CD4-positive, alpha-beta memory T cell (primary cell): ENCODE results near the gene EPHA8. TPM values are rescaled to one million over a fixed set of nuclear protein-coding genes. Genes with fewer than 3 reads are reported as not detected.

Experiments
- CTCF ChIA-PET: fragments of 350-600 bp; sonication (Branson Sonifier 250); formaldehyde crosslinking; loops from one replicate; lab custom pipeline; 2021; ENCODE audit warnings: inconsistent platforms; ENCODE audit not compliant: partially characterized antibody; lab: Charles Lee
- POLR2A ChIA-PET: fragments of 350-600 bp; sonication (Branson Sonifier 250); formaldehyde crosslinking; loops from one replicate; lab custom pipeline; 2021; ENCODE audit not compliant: partially characterized antibody; lab: Charles Lee
- DNase-seq, 5 donors: peaks; one replicate each; pipeline versions ENCODE4 v3.0.0 to v3.0.0-alpha.2; 2020 to 2022; ENCODE audit warnings: mixed read lengths in 1 of 5
- H3K27ac ChIP-seq: one replicate; pipeline ENCODE4 v1.7.0; 2013; ENCODE audit warnings: low read depth, low read length
- H3K27me3 ChIP-seq: 2 replicates; pipeline ENCODE4 v1.7.0; 2013; ENCODE audit warnings: mild to moderate bottlenecking, low read length, moderate library complexity; ENCODE audit not compliant: insufficient read depth
- H3K36me3 ChIP-seq: 2 replicates; pipeline ENCODE4 v1.7.0; 2013; ENCODE audit warnings: mild to moderate bottlenecking, low read length, moderate library complexity; ENCODE audit not compliant: insufficient read depth
- H3K4me1 ChIP-seq: 2 replicates; pipeline ENCODE4 v1.7.0; 2013; ENCODE audit warnings: mild to moderate bottlenecking, low read length, moderate library complexity; ENCODE audit not compliant: insufficient read depth
- H3K4me3 ChIP-seq, 2 donors: one replicate each; pipeline ENCODE4 v1.7.0; 2013; ENCODE audit warnings: low read length in 2 of 2, mild to moderate bottlenecking in 1 of 2
- H3K9me3 ChIP-seq, 2 donors: one replicate each; pipeline ENCODE4 v1.7.0; 2013; ENCODE audit warnings: low read length in 2 of 2, control low read depth in 1 of 2; ENCODE audit not compliant: control insufficient read depth in 1 of 2
- H3K27ac Mint-ChIP-seq, 7 donors: one replicate each; pipeline ENCODE4 v1.8.0; 2020 to 2021; ENCODE audit warnings: mixed read lengths in 7 of 7, mild to moderate bottlenecking in 6 of 7, inconsistent platforms in 3 of 7, moderate library complexity in 3 of 7
- H3K27me3 Mint-ChIP-seq, 2 donors: one replicate each; pipeline ENCODE4 v1.8.0; 2020 to 2021; ENCODE audit warnings: mixed read lengths in 2 of 2
- H3K36me3 Mint-ChIP-seq, 2 donors: one replicate each; pipeline ENCODE4 v1.8.0; 2020 to 2021; ENCODE audit warnings: mixed read lengths in 2 of 2, inconsistent platforms in 1 of 2, mild to moderate bottlenecking in 1 of 2
- H3K4me1 Mint-ChIP-seq, 4 donors: one replicate each; pipeline ENCODE4 v1.8.0; 2020 to 2021; ENCODE audit warnings: mixed read lengths in 4 of 4, mild to moderate bottlenecking in 1 of 4
- H3K4me3 Mint-ChIP-seq, 8 donors: one replicate each; pipeline ENCODE4 v1.8.0; 2020 to 2021; ENCODE audit warnings: mixed read lengths in 8 of 8, mild to moderate bottlenecking in 7 of 8, moderate library complexity in 6 of 8, inconsistent platforms in 3 of 8
- H3K9me3 Mint-ChIP-seq, 8 donors: one replicate each; pipeline ENCODE4 v1.8.0; 2020 to 2021; ENCODE audit warnings: mixed read lengths in 8 of 8, mild to moderate bottlenecking in 5 of 8, inconsistent platforms in 3 of 8, moderate library complexity in 1 of 8
- intact Hi-C: fragments of 100-400 bp; cut with micrococcal nuclease; formaldehyde crosslinking; loops from one replicate; pipeline ENCODE4 v1.15.1; 2023
- polyA plus RNA-seq, 2 donors: library from polyadenylated mRNA; unstranded; fragments of 300-500 nt; fragmentation: Illumina TruSeq; gene quantifications; one replicate each; pipeline ENCODE4 v1.2.3, GENCODE V29; 2021
- total RNA-seq, 2 experiments: library from RNA; stranded (reverse); gene quantifications; one replicate each; pipeline ENCODE4 v1.2.3, GENCODE V29; 2021

The EPHA8 gene
- total RNA-seq (not detected), polyA plus RNA-seq (not detected)

DNA sequence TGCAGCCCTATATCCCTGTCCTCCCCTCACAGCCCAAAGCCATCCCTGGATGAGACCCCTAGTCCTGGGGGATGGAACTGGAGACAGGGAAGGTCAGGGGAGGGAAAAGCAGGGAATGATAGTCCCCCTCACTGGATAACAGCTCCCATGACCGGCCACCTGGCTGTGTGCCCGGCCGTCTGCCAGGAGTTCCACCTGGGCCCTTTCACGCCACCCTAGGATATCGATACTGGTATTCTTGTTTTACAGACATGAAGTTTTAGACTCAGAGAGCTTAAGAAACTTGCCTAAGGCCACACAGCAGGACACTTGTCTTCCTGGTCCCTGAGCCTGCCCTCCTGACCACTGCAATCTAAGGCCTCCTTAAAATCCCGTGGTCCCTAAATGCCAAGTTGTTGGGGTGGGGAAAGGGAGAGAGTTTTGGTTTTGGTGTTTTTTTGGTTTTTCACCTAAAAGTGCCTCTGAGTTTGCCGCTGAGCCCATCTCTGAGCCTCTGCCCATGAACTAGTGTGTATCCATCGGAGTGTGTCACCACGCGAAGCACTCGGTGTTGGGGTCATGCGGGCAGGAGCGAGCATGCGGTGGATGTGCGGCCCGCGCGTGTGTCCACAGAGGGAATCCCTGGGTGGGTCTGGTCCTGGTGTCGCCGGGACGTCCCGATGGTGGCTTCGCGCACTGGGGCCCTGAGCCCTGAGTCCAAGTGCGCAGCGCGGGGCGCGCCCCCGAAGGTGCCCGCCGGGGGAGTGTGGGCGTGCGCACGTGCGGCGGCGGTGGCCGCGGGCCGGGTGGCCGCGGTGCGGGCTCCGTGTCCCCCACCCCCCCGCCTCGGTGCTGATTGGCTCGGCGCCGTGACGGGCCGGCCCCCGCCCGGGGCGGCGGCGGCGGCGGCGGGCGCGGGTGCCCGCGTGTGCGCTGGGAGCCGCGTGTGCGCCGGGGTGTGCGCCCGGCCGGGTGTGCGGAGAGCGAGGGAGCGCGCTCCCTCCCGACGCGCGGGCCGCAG, at the start of gene EPHA8:
TSS of gene EPHA8 (plus strand) at position 906 of the 1,000 bp plus-strand sequence. CDS start 147 bp downstream, outside the sequence.
- intact Hi-C loops, result no loop called here
- no peaks in the 10 kb centered on the region for H3K9me3 ChIP-seq
- peaks cover 19% of the 10 kb centered on the region for H3K27me3 ChIP-seq
- no peak within 1 kb of the TSS for H3K27ac ChIP-seq
- ChIA-PET CTCF (no interaction called here), POLR2A (no interaction called here)
- Mint-ChIP-seq H3K4me1 (peaks cover 0 to 10% (median 5%) of the 10 kb centered on the region in 4 donors), H3K9me3 (no peaks in the 10 kb centered on the region), H3K4me3 (peak within 1 kb of the TSS in 5 of 8 donors; percentile 20 to 59 (median 44)), H3K27ac (no peak within 1 kb of the TSS), H3K27me3 (peaks cover 42 to 45% of the 10 kb centered on the region in 2 donors), H3K36me3 (no peaks in the 10 kb centered on the region)
- H3K36me3 ChIP-seq, result no peaks in the 10 kb centered on the region
- no peak for DNase-seq
- no peak within 1 kb of the TSS for H3K4me3 ChIP-seq
- H3K4me1 ChIP-seq, result no peaks in the 10 kb centered on the region

DNA sequence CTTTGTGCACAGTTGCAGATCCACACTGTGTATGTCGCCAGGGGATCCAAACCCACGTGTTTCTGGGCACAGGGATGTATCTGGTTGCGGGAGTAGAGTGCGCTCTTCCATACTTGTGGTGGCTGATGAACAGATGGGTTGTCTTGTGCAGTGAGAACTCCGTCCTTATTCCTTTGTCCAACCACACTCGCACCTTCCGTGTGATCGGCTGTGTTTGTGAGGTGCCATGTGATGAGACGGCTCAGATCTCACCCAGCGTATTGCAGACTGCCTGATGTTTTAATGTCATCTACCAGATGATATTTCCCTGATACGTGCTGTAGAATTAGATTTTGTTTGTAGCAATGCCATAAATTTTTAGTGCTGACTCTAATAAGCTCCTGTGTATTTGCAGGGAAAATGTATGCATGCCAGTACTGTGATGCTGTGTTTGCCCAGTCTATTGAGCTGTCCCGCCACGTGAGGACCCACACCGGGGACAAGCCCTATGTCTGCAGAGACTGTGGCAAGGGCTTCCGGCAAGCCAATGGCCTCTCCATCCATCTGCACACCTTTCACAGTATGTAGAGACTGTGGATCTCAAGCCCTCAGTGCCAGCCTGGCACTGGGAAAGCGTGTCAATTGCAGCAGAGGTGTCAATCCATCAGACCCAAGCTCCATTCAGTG, 46.2 kb upstream of the EPHA8 start:
- intact Hi-C loops, result no loop called here
- H3K9me3 Mint-ChIP-seq, result no peaks in the 10 kb centered on the region
- H3K4me3 Mint-ChIP-seq, result no peak overlapping the region
- no peaks in the 10 kb centered on the region for H3K4me1 ChIP-seq
- H3K27ac ChIP-seq, result no peak overlapping the region
- ChIA-PET POLR2A (no interaction called here), CTCF (no interaction called here)
- H3K36me3 ChIP-seq, result peaks cover 86% of the 10 kb centered on the region
- H3K4me1 Mint-ChIP-seq, result no peaks in the 10 kb centered on the region
- H3K4me3 ChIP-seq, result no peak overlapping the region
- no peaks in the 10 kb centered on the region for H3K27me3 Mint-ChIP-seq
- no peaks in the 10 kb centered on the region for H3K9me3 ChIP-seq
- DNase-seq, result no peak
- H3K36me3 Mint-ChIP-seq, result peaks cover 93 to 94% of the 10 kb centered on the region in 2 donors
- peak overlapping the region in 1 of 7 donors; percentile 23 for H3K27ac Mint-ChIP-seq
- no peaks in the 10 kb centered on the region for H3K27me3 ChIP-seq

DNA sequence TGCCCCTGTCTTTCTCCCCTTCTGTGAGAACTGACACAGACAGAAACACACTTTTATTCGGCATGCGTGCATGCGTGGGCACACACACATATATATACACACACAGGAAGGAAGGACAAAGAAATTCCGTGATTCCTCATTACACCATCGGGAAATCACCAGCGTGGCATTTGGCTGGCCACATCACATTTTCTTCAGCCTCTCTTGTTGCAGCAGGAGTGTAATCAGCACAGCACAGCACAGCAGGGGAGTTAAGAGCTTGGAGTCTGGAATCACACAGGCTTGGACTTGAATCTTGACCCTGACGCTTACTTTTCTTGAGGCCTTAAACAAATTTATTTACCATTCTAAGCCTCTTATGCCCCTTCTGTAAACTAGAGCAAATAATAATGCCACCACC, 45.3 kb upstream of the EPHA8 start:
- no peak for DNase-seq
- Histone ChIP-seq H3K9me3 (no peaks in the 10 kb centered on the region), H3K4me3 (no peak overlapping the region), H3K36me3 (peaks cover 81% of the 10 kb centered on the region), H3K4me1 (no peaks in the 10 kb centered on the region), H3K27ac (no peak overlapping the region), H3K27me3 (no peaks in the 10 kb centered on the region)
- Mint-ChIP-seq H3K36me3 (peaks cover 89% of the 10 kb centered on the region in 2 donors), H3K4me3 (no peak overlapping the region), H3K27me3 (no peaks in the 10 kb centered on the region), H3K27ac (no peak overlapping the region), H3K4me1 (no peaks in the 10 kb centered on the region), H3K9me3 (no peaks in the 10 kb centered on the region)
- CTCF ChIA-PET, result no interaction called here
- intact Hi-C loops, result no loop called here
- POLR2A ChIA-PET, result no interaction called here

DNA sequence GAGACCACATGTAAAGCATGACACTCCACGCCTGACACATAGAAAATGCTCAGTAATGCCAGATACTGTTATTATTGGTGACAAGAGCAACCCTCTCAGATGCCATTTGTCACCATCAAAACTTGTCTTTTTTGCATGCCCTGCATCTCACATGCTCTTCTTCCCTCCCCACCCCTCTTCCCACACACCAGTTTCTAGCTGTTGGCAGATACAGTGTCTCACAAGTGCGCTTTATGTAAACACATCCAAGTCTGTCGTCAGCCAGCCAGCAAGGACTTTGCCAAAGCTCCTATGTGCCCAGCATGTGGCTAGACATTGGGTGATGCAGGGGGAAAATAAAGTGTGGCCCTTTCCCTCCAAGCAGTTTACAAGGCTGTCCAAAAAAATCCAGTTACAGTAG, 44.9 kb upstream of the EPHA8 start:
- no peaks in the 10 kb centered on the region for H3K27me3 Mint-ChIP-seq
- Histone ChIP-seq H3K36me3 (peaks cover 78% of the 10 kb centered on the region), H3K4me1 (no peaks in the 10 kb centered on the region), H3K9me3 (no peaks in the 10 kb centered on the region), H3K27me3 (no peaks in the 10 kb centered on the region), H3K4me3 (no peak overlapping the region), H3K27ac (no peak overlapping the region)
- H3K4me3 Mint-ChIP-seq, result no peak overlapping the region
- ChIA-PET POLR2A (no interaction called here), CTCF (no interaction called here)
- H3K9me3 Mint-ChIP-seq, result no peaks in the 10 kb centered on the region
- intact Hi-C loops, result no loop called here
- H3K27ac Mint-ChIP-seq, result no peak overlapping the region
- DNase-seq, result no peak
- H3K36me3 Mint-ChIP-seq, result peaks cover 87 to 89% of the 10 kb centered on the region in 2 donors
- no peaks in the 10 kb centered on the region for H3K4me1 Mint-ChIP-seq

DNA sequence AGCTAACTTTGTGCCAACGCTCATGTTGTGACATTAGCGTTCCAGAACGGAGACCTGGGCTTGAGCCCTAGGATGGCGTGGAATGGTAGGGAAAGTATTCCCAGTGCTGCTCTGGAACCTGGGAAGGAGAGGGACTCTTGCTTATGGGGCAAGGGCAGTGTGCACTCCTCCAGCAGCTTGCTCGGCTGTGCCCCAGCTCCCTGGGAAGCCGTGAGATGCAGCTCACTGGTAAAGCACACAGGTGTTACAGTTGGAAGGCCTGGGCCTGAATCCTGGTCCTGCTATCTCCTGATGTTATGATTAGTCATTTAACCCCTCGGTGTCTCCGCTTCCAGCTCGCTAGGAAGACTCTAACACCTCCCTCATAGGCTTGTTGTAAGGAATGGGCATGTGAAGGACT, 42.4 kb upstream of the EPHA8 start:
- ChIA-PET POLR2A (no interaction called here), CTCF (interaction anchor here (0.8 kb wide), 1 partner anchor 10 kb away, joined by 4 read pairs; no protein-coding TSS in a partner anchor)
- Mint-ChIP-seq H3K27me3 (no peaks in the 10 kb centered on the region), H3K4me1 (no peaks in the 10 kb centered on the region), H3K4me3 (no peak overlapping the region), H3K36me3 (peaks cover 85 to 90% of the 10 kb centered on the region in 2 donors), H3K9me3 (no peaks in the 10 kb centered on the region), H3K27ac (no peak overlapping the region)
- H3K4me3 ChIP-seq, result no peak overlapping the region
- H3K4me1 ChIP-seq, result no peaks in the 10 kb centered on the region
- no peak for DNase-seq
- H3K27me3 ChIP-seq, result no peaks in the 10 kb centered on the region
- H3K9me3 ChIP-seq, result no peaks in the 10 kb centered on the region
- peaks cover 73% of the 10 kb centered on the region for H3K36me3 ChIP-seq
- intact Hi-C loops, result no loop called here
- no peak overlapping the region for H3K27ac ChIP-seq

DNA sequence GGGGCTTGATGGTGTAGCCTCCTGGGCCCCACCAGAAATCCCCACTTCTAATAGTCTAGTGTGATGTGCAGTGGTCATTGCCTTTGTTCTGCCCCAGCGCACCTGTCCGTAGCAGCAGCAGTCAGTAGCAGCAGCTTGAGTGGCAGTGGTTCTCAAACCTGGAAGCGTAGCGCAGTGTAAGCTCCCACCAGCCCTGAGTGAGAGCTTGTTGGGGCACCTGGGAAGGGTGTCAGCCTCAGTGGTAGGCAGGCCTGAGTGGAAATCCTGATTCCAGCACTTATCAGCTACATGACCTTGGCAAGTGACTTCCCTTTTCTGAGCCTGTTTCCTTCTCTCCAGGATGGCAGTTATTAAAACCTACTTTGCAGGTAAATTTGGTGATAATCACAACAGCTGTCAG, 41.6 kb upstream of the EPHA8 start:
- no peaks in the 10 kb centered on the region for H3K9me3 Mint-ChIP-seq
- POLR2A ChIA-PET, result interaction anchor here (1.2 kb wide), 1 partner anchor 14 kb away, joined by 3 read pairs; no protein-coding TSS in a partner anchor

DNA sequence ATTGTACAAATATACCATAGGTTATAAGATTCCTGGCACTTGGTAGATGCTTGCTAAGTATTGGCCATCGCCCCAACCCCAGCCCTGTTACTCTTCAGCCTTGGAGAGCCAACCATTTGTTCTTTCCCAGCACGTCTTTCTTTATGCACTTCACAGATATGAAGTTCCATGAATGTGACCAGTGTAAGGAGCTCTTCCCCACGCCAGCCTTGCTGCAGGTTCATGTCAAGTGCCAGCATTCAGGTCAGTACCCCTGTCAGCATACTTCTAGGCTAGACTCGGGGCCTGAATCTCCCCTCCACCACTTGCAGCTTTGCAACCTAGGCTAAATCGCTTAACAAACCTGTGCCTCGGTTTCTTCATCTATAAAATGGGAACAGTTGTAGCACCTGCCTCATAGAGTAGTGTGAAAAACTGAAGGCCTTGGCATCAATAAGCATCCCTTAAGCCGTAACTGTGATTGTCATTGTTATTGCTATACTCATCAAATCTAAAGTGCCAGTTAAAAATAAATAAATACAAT, 41.0 kb upstream of the EPHA8 start:
- no peak overlapping the region for H3K4me3 ChIP-seq
- Mint-ChIP-seq H3K4me1 (no peaks in the 10 kb centered on the region), H3K27ac (no peak overlapping the region), H3K9me3 (no peaks in the 10 kb centered on the region), H3K4me3 (no peak overlapping the region), H3K36me3 (peaks cover 84 to 91% of the 10 kb centered on the region in 2 donors), H3K27me3 (no peaks in the 10 kb centered on the region)
- no peaks in the 10 kb centered on the region for H3K9me3 ChIP-seq
- ChIA-PET CTCF (no interaction called here), POLR2A (interaction anchor here (1.2 kb wide), 1 partner anchor 15 kb away, joined by 3 read pairs; no protein-coding TSS in a partner anchor)
- no peak overlapping the region for H3K27ac ChIP-seq
- H3K27me3 ChIP-seq, result no peaks in the 10 kb centered on the region
- H3K36me3 ChIP-seq, result peaks cover 69% of the 10 kb centered on the region
- no peaks in the 10 kb centered on the region for H3K4me1 ChIP-seq
- intact Hi-C loops, result no loop called here
- DNase-seq, result no peak

More for the DNA sequence above, 41.6 kb upstream of the EPHA8 start:
- H3K36me3 Mint-ChIP-seq, result peaks cover 84 to 91% of the 10 kb centered on the region in 2 donors
- H3K27ac Mint-ChIP-seq, result no peak overlapping the region
- no peaks in the 10 kb centered on the region for H3K27me3 Mint-ChIP-seq
- no peak overlapping the region for H3K4me3 Mint-ChIP-seq
- H3K4me1 Mint-ChIP-seq, result no peaks in the 10 kb centered on the region
- Histone ChIP-seq H3K36me3 (peaks cover 66% of the 10 kb centered on the region), H3K9me3 (no peaks in the 10 kb centered on the region), H3K4me3 (no peak overlapping the region), H3K27ac (no peak overlapping the region), H3K4me1 (no peaks in the 10 kb centered on the region), H3K27me3 (no peaks in the 10 kb centered on the region)
- intact Hi-C loops, result no loop called here
- CTCF ChIA-PET, result interaction anchor here (0.8 kb wide), 1 partner anchor 9 kb away, joined by 4 read pairs; no protein-coding TSS in a partner anchor
- no peak for DNase-seq
